ENCODE measurements around the gene KARS1. TPM values are rescaled to one million over a fixed set of nuclear protein-coding genes. Genes with fewer than 3 reads are reported as not detected.

Gene KARS1
- polyA plus RNA-seq, 4 donors = 81.2 to 124 (median 90.3) TPM

DNA sequence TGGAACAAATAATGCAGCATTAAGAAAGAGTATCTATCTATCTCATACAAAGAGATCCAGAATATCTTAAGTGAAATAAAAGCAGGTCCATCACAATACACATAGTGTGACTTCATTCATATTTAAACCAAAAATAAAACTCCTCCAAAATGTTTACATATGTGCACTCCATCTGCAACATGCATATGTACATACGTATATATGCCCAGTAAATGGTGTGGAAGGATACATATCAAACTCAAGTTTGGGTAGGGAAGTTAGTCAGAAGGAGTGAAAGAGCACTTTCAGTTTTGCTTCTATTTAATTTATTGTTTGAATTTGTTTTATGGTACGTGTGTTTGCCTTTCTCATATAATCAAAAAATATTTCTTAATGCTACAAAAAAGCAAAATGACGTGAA is 12.4 kb downstream of the KARS1 start:
- no peak overlapping the region for H3K4me3 ChIP-seq (ENCODE audit: low read depth in 1 of 3, low read length in 3 of 3)
- H3K27ac ChIP-seq (ENCODE audit: low read depth in 1 of 3, low read length in 2 of 3) = no peak overlapping the region
- no peaks in the 10 kb centered on the region for H3K4me1 ChIP-seq (ENCODE audit: control insufficient read depth in 3 of 3, insufficient read depth in 2 of 3, low read depth in 1 of 3, low read length in 2 of 3)
- WGBS, 3 donors = 68 to 74% (median 69%) methylated on average over 3 of the region's 3 CpGs
- H3K36me3 ChIP-seq (ENCODE audit: control insufficient read depth in 3 of 3, insufficient read depth in 2 of 3, low read depth in 1 of 3, low read length in 3 of 3) = peaks cover 32 to 56% (median 43%) of the 10 kb centered on the region in 3 donors
- H3K9me3 ChIP-seq (ENCODE audit: control insufficient read depth in 2 of 2, insufficient read depth in 1 of 2, low read depth in 1 of 2, low read length in 1 of 2) = no peaks in the 10 kb centered on the region
- FAIRE-seq (no peak), DNase-seq (no peak)
- H3K27me3 ChIP-seq (ENCODE audit: control insufficient read depth in 3 of 3, insufficient read depth in 3 of 3, low read length in 3 of 3) = no peaks in the 10 kb centered on the region

DNA sequence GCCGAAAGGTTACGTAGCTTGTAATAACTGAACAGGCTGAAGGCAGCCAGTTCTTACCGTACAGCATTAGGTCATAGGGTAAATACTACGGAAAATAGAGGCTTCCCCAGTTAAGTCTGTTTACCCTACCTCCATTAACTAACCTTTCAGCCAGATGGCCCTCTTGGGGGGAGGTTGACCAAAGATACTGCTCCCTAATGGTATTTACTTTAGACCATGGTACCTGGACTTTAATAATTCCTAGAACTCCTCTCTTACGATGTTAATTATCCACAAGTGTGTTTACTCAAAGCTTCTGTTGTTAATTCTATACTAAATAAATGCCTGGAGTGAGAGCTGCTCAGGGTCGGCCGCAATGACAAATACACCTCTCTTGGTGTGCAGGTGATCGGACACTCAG is 14.6 kb downstream of the KARS1 start:
- no peaks in the 10 kb centered on the region for H3K27me3 ChIP-seq (ENCODE audit: control insufficient read depth in 3 of 3, insufficient read depth in 3 of 3, low read length in 3 of 3)
- WGBS, 3 donors = 81 to 86% (median 86%) methylated on average over 8 of the region's 8 CpGs
- H3K4me3 ChIP-seq (ENCODE audit: low read depth in 1 of 3, low read length in 3 of 3) = no peak overlapping the region
- H3K36me3 ChIP-seq (ENCODE audit: control insufficient read depth in 3 of 3, insufficient read depth in 2 of 3, low read depth in 1 of 3, low read length in 3 of 3) = peaks cover 37 to 63% (median 53%) of the 10 kb centered on the region in 3 donors
- DNase-seq (no peak), FAIRE-seq (no peak)
- H3K9me3 ChIP-seq (ENCODE audit: control insufficient read depth in 2 of 2, insufficient read depth in 1 of 2, low read depth in 1 of 2, low read length in 1 of 2) = no peaks in the 10 kb centered on the region
- H3K27ac ChIP-seq (ENCODE audit: low read depth in 1 of 3, low read length in 2 of 3) = no peak overlapping the region
- H3K4me1 ChIP-seq (ENCODE audit: control insufficient read depth in 3 of 3, insufficient read depth in 2 of 3, low read depth in 1 of 3, low read length in 2 of 3) = no peaks in the 10 kb centered on the region

DNA sequence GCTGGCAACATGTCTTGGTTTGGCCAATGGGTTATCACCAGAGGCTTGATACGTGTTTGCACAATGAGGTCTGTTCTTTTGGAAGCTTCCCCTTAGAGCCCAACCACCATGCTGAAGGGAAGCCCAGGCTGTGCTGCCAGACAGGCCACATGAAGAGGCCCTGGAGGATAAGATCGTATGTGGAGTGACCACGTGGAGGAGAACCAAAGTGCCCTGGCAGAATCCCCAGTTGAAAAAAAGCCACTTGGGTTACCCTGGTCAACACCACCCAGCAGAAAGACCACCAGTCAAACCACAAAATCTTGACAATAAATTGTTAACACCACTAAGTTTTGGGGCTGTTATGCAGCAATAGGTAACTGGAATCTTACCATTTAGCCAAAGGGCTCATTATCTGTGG is 17.4 kb downstream of the KARS1 start:
- peaks cover 0 to 4% (median 0%) of the 10 kb centered on the region in 3 donors for H3K4me1 ChIP-seq (ENCODE audit: control insufficient read depth in 3 of 3, insufficient read depth in 2 of 3, low read depth in 1 of 3, low read length in 2 of 3)
- 88 to 94% (median 89%) methylated on average over 3 of the region's 3 CpGs for WGBS, 3 donors
- FAIRE-seq (no peak), DNase-seq (no peak)
- no peaks in the 10 kb centered on the region for H3K9me3 ChIP-seq (ENCODE audit: control insufficient read depth in 2 of 2, insufficient read depth in 1 of 2, low read depth in 1 of 2, low read length in 1 of 2)
- peaks cover 33 to 65% (median 43%) of the 10 kb centered on the region in 3 donors for H3K36me3 ChIP-seq (ENCODE audit: control insufficient read depth in 3 of 3, insufficient read depth in 2 of 3, low read depth in 1 of 3, low read length in 3 of 3)
- H3K27ac ChIP-seq (ENCODE audit: low read depth in 1 of 3, low read length in 2 of 3) = no peak overlapping the region
- H3K4me3 ChIP-seq (ENCODE audit: low read depth in 1 of 3, low read length in 3 of 3) = no peak overlapping the region
- no peaks in the 10 kb centered on the region for H3K27me3 ChIP-seq (ENCODE audit: control insufficient read depth in 3 of 3, insufficient read depth in 3 of 3, low read length in 3 of 3)

DNA sequence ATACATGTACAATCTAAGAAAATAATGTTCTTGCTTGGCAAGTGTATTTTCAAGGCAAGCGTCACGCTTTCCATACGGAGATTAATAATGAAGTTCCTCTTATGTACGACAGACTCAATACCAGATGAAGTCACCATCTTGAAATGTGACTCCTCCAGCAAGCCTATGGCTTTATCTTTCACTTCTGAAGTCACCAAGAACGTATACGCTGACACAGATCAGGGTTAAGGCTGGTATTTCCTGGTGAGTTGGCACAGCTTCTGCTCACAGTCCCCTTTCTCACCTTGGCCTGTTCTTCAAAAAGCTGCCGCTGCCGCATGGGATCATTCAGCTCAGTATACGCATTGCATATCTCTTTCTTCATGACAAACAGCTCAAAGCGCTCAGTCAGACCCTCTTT is 18.3 kb downstream of the KARS1 start:
- no peaks in the 10 kb centered on the region for H3K9me3 ChIP-seq (ENCODE audit: control insufficient read depth in 2 of 2, insufficient read depth in 1 of 2, low read depth in 1 of 2, low read length in 1 of 2)
- FAIRE-seq = no peak
- DNase-seq = no peak
- no peak overlapping the region for H3K4me3 ChIP-seq (ENCODE audit: low read depth in 1 of 3, low read length in 3 of 3)
- peaks cover 0 to 4% (median 0%) of the 10 kb centered on the region in 3 donors for H3K4me1 ChIP-seq (ENCODE audit: control insufficient read depth in 3 of 3, insufficient read depth in 2 of 3, low read depth in 1 of 3, low read length in 2 of 3)
- H3K27ac ChIP-seq (ENCODE audit: low read depth in 1 of 3, low read length in 2 of 3) = no peak overlapping the region
- H3K27me3 ChIP-seq (ENCODE audit: control insufficient read depth in 3 of 3, insufficient read depth in 3 of 3, low read length in 3 of 3) = no peaks in the 10 kb centered on the region
- WGBS, 3 donors = 90 to 94% (median 92%) methylated on average over 10 of the region's 10 CpGs
- H3K36me3 ChIP-seq (ENCODE audit: control insufficient read depth in 3 of 3, insufficient read depth in 2 of 3, low read depth in 1 of 3, low read length in 3 of 3) = peaks cover 32 to 61% (median 42%) of the 10 kb centered on the region in 3 donors

DNA sequence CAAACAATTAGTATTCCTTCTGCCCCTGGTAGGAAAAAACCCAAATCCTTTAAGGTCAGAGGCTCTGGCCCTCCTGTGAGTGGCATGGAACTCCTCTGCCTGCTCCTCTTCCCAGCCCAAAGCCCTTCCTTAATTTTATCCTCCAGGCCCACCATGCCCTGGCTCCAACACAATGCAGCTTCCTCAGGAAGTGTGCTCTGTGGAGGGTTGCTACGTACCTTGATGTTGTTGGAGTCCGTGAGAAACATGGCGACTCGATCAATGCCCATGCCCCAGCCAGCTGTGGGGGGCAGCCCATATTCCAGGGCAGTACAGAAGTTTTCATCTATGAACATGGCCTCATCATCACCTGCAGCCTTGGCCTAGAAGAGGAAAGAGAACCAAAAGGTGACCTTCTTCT is 19.1 kb downstream of the KARS1 start:
- Histone ChIP-seq H3K9me3 (ENCODE audit: control insufficient read depth in 2 of 2, insufficient read depth in 1 of 2, low read depth in 1 of 2, low read length in 1 of 2) (no peaks in the 10 kb centered on the region), H3K4me1 (ENCODE audit: control insufficient read depth in 3 of 3, insufficient read depth in 2 of 3, low read depth in 1 of 3, low read length in 2 of 3) (peaks cover 0 to 4% (median 0%) of the 10 kb centered on the region in 3 donors), H3K27ac (ENCODE audit: low read depth in 1 of 3, low read length in 2 of 3) (no peak overlapping the region), H3K27me3 (ENCODE audit: control insufficient read depth in 3 of 3, insufficient read depth in 3 of 3, low read length in 3 of 3) (no peaks in the 10 kb centered on the region), H3K36me3 (ENCODE audit: control insufficient read depth in 3 of 3, insufficient read depth in 2 of 3, low read depth in 1 of 3, low read length in 3 of 3) (peaks cover 26 to 57% (median 36%) of the 10 kb centered on the region in 3 donors), H3K4me3 (ENCODE audit: low read depth in 1 of 3, low read length in 3 of 3) (no peak overlapping the region)
- FAIRE-seq = no peak
- no peak for DNase-seq
- WGBS, 3 donors = 80 to 96% (median 95%) methylated on average over 4 of the region's 4 CpGs

DNA sequence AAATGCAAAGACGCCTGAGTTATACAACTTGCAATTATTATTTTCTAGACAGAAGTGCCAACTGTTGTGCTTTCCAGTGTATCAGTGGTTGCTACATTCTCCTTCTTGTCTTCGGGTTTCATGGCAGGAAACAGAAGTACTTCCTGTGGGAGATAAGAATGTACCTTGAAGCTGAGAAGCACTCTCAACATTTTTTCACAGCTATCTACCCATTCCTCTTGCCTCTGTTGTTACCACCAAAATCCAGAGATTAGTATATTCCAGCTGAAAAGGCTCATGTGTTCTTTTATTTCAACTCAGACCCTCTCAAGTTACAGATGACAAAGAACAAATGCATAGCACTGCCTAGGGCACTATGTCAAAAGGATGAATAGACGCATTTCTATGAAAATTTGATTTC is 19.6 kb downstream of the KARS1 start:
- no peak overlapping the region for H3K4me3 ChIP-seq (ENCODE audit: low read depth in 1 of 3, low read length in 3 of 3)
- H3K4me1 ChIP-seq (ENCODE audit: control insufficient read depth in 3 of 3, insufficient read depth in 2 of 3, low read depth in 1 of 3, low read length in 2 of 3) = peaks cover 0 to 4% (median 0%) of the 10 kb centered on the region in 3 donors
- H3K36me3 ChIP-seq (ENCODE audit: control insufficient read depth in 3 of 3, insufficient read depth in 2 of 3, low read depth in 1 of 3, low read length in 3 of 3) = peaks cover 24 to 53% (median 32%) of the 10 kb centered on the region in 3 donors
- no peaks in the 10 kb centered on the region for H3K9me3 ChIP-seq (ENCODE audit: control insufficient read depth in 2 of 2, insufficient read depth in 1 of 2, low read depth in 1 of 2, low read length in 1 of 2)
- FAIRE-seq (no peak), DNase-seq (no peak)
- no peaks in the 10 kb centered on the region for H3K27me3 ChIP-seq (ENCODE audit: control insufficient read depth in 3 of 3, insufficient read depth in 3 of 3, low read length in 3 of 3)
- H3K27ac ChIP-seq (ENCODE audit: low read depth in 1 of 3, low read length in 2 of 3) = no peak overlapping the region
- WGBS, 3 donors = 54 to 61% (median 60%) methylated on average over 3 of the region's 3 CpGs

DNA sequence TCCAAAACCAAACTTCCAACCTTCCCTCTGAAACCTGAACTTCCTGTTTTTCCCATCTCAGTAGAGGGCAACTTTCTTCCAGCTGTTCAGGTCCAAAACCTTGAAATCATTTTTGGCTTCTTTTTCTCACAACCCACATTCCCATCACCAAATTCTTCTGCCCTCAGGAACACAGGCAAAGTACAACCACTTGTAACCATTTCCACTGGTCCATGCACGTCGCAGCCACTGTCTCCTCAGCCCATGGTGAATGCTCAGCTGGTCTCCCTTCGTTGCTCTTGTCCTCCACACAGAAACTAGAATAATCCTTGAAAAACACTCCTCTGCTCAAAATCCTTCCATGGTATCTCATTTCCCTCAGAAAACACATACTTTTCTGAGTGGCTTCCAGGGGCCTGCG is 20.7 kb downstream of the KARS1 start:
- Histone ChIP-seq H3K4me3 (ENCODE audit: low read depth in 1 of 3, low read length in 3 of 3) (no peak overlapping the region), H3K9me3 (ENCODE audit: control insufficient read depth in 2 of 2, insufficient read depth in 1 of 2, low read depth in 1 of 2, low read length in 1 of 2) (no peaks in the 10 kb centered on the region), H3K36me3 (ENCODE audit: control insufficient read depth in 3 of 3, insufficient read depth in 2 of 3, low read depth in 1 of 3, low read length in 3 of 3) (peaks cover 21 to 47% (median 28%) of the 10 kb centered on the region in 3 donors), H3K27me3 (ENCODE audit: control insufficient read depth in 3 of 3, insufficient read depth in 3 of 3, low read length in 3 of 3) (no peaks in the 10 kb centered on the region), H3K27ac (ENCODE audit: low read depth in 1 of 3, low read length in 2 of 3) (no peak overlapping the region), H3K4me1 (ENCODE audit: control insufficient read depth in 3 of 3, insufficient read depth in 2 of 3, low read depth in 1 of 3, low read length in 2 of 3) (peaks cover 0 to 4% (median 3%) of the 10 kb centered on the region in 3 donors)
- FAIRE-seq = no peak
- WGBS, 3 donors = 88 to 91% (median 89%) methylated on average over 4 of the region's 4 CpGs
- DNase-seq = no peak

DNA sequence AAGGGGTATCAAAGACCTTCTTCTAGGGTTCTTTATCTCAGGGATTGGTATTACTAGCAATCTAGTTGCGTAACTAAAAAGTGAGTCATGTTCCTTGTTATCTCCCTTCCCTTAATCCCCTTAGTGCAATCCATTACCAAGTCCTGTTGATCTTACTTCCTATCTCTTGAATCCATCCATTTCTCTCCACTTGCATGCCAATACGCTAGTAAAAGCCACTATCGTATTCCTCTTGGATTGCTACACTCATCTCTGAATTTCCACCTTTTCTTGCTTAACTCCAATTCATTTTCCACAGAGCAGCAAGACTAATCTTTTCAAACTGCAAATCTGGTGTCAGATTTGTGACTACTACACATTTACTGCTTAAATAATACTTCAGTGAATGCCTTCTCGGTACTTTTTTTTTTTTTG is 22.5 kb downstream of the KARS1 start:
- peak; percentile 61 to 64 for DNase-seq
- H3K36me3 ChIP-seq (ENCODE audit: control insufficient read depth in 3 of 3, insufficient read depth in 2 of 3, low read depth in 1 of 3, low read length in 3 of 3) = peaks cover 16 to 34% (median 17%) of the 10 kb centered on the region in 3 donors
- 26 to 61% (median 56%) methylated on average over 4 of the region's 4 CpGs for WGBS, 3 donors
- H3K27ac ChIP-seq (ENCODE audit: low read depth in 1 of 3, low read length in 2 of 3) = no peak overlapping the region
- H3K27me3 ChIP-seq (ENCODE audit: control insufficient read depth in 3 of 3, insufficient read depth in 3 of 3, low read length in 3 of 3) = no peaks in the 10 kb centered on the region
- H3K4me3 ChIP-seq (ENCODE audit: low read depth in 1 of 3, low read length in 3 of 3) = no peak overlapping the region
- no peaks in the 10 kb centered on the region for H3K9me3 ChIP-seq (ENCODE audit: control insufficient read depth in 2 of 2, insufficient read depth in 1 of 2, low read depth in 1 of 2, low read length in 1 of 2)
- FAIRE-seq = no peak
- H3K4me1 ChIP-seq (ENCODE audit: control insufficient read depth in 3 of 3, insufficient read depth in 2 of 3, low read depth in 1 of 3, low read length in 2 of 3) = peaks cover 2 to 9% (median 4%) of the 10 kb centered on the region in 3 donors

Measured in small intestine (tissue), 7 donors.